ENCODE results near the gene GPR132.
A peak's percentile ranks its signal among the peaks of the same experiment; 100 is the strongest.

DNA sequence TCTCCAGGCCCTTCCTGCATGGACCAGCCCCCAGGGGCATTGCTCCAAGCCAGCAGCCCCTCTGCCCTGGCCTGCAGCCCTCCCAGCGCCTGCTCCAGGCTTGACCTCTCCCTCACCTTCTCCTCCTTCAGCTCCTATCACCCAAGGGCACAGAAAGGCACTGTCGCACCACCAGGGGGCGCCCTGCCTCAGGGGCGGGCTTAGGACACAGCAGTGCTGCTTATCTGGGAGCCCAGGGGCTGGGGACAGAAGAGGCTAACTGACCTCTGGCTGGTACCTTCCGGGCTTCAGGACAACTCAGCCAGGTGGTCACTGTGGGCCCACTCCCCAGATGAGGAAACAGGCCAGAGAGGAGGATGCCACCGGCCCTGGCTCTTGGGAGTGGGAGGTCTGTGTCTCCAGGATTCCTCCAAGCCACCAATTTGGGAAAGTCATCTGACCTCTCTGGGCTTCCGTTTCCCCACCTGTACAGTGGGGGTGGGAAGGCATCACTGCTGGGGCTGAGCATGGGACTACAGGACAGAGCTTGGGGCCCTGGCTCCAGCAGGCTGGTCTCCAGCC is 25.3 kb upstream of the GPR132 start:
- TF ChIP-seq POLR2A (IDR thresholded peaks at IDR 0.05), result no peak
- TF ChIP-seq, protein P1, sequence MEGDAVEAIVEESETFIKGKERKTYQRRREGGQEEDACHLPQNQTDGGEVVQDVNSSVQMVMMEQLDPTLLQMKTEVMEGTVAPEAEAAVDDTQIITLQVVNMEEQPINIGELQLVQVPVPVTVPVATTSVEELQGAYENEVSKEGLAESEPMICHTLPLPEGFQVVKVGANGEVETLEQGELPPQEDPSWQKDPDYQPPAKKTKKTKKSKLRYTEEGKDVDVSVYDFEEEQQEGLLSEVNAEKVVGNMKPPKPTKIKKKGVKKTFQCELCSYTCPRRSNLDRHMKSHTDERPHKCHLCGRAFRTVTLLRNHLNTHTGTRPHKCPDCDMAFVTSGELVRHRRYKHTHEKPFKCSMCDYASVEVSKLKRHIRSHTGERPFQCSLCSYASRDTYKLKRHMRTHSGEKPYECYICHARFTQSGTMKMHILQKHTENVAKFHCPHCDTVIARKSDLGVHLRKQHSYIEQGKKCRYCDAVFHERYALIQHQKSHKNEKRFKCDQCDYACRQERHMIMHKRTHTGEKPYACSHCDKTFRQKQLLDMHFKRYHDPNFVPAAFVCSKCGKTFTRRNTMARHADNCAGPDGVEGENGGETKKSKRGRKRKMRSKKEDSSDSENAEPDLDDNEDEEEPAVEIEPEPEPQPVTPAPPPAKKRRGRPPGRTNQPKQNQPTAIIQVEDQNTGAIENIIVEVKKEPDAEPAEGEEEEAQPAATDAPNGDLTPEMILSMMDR (IDR thresholded peaks at IDR 0.05 in 8 of 11, conservative IDR thresholded peaks at IDR 0.05 in 3 of 11), result peak; percentile 93 to 99 (median 97)
- peak; percentile 51 to 61 (median 57) for TF ChIP-seq POLR2AphosphoS5 (IDR thresholded peaks at IDR 0.05)
